ENCODE results near the gene SGTB. TPM values are rescaled to one million over a fixed set of nuclear protein-coding genes. Genes with fewer than 3 reads are reported as not detected.

SGTB gene, protein sequence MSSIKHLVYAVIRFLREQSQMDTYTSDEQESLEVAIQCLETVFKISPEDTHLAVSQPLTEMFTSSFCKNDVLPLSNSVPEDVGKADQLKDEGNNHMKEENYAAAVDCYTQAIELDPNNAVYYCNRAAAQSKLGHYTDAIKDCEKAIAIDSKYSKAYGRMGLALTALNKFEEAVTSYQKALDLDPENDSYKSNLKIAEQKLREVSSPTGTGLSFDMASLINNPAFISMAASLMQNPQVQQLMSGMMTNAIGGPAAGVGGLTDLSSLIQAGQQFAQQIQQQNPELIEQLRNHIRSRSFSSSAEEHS
- 7.7 and 8.0 TPM in 2 replicates for polyA plus RNA-seq (2014; cell fraction: cytosol; rRNA removed)
- polyA plus RNA-seq (2014; cell fraction: nucleus; rRNA removed): 5.3 and 5.5 TPM in 2 replicates

GRCh38 chr5:65721720-65722574, at the start of gene SGTB, which contains the start of gene NLN:
Gene SGTB (minus strand): TSS chr5:65722109. CDS start chr5:65720807, 1,302 bp downstream.
Gene NLN (plus strand): TSS chr5:65722205. CDS start chr5:65722374, 169 bp downstream.
- peak; percentile 85 for DNase-seq (ENCODE audit: low spot score)

DNA sequence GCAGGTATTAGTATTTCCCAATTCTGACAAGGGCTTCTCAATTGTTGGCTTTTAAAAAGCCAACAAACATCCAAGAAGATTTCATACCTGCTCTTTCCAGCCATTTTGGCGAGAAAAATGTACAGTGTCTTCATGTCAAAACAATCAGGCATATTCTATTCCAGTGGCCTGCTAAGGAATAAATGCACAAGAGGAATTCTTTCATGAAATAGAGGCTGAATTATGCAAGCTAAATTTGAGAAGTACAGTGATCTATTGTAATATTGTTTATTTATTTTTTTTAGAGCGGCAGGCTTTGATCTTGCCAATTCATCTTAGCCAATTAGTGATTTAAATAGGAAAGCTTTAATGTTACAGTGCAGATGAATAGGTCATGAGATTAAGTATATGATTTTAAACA, 49.4 kb upstream of the SGTB start:
- DNase-seq (ENCODE audit: low spot score): no peak

GRCh38 chr5:65769539-65769938, 47.6 kb upstream of the SGTB start:
- no peak for DNase-seq (ENCODE audit: low spot score)

DNA sequence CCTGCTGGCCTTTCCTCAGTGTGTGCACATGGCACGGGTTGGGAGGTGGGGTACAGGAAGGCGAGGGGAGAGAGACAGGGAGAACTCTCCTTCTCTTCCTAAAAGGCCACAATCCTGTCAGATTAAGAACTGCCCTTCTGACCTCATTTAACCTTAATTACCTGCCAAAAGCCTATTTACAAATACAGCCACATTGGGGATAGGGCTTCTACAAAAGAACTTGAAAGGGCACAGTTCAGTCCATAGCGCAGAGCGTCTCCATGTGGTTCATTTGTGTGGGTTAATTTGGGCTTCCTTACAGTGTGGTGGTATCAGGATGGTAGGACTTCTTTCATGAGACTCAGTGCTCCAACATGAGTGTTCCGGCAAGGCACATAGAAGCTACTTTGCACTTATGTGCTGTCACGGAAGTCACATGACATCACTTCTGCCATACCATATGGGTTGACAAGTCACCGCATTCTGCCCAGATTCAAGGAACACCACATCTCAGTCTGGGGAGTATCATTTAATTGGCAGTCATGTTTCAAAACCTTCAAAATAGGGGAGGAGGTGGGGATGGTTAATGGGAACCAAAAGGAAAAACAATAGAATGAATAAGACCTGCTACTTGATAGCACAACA, 46.9 kb upstream of the SGTB start:
- no peak for DNase-seq (ENCODE audit: low spot score)

DNA sequence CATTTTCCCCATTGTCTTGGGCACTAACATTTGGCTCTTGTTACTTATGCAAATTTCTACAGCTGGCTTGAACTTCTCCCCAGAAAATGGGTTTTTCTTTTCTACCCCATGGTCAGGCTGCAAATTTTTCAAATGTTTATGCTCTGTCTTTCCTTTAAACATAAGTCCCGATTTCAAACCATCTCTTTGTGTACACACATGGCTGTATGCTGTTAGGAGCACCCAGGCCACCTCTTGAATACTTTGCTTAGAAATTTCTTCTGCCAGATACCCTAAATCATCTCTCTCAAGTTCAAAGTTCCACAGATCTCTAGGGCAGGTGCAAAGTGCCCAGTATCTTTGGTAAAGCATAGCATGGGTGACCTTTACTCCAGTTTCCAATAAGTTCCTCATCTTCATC, 45.7 kb upstream of the SGTB start:
- no peak for DNase-seq (ENCODE audit: low spot score)

GRCh38 chr5:65766781-65767180, 44.9 kb upstream of the SGTB start:
- no peak for DNase-seq (ENCODE audit: low spot score)

DNA sequence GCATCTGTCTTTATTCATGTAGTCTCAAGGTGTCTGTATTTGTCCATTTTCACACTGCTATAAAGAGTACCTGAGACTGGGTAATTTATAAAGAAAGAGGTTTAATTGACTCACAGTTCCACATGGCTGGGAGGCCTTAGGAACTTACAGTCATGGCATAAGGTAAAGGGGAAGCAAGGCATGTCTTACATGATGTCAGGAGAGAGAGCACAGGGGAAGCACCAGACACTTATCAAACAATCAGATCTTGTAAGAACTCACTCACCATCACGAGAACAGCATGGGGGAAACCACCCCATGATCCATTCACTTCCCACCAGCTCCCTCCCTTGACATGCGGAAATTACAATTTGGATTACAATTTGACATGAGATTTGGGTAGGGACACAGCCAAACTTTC, 44.3 kb upstream of the SGTB start:
- no peak for DNase-seq (ENCODE audit: low spot score)

DNA sequence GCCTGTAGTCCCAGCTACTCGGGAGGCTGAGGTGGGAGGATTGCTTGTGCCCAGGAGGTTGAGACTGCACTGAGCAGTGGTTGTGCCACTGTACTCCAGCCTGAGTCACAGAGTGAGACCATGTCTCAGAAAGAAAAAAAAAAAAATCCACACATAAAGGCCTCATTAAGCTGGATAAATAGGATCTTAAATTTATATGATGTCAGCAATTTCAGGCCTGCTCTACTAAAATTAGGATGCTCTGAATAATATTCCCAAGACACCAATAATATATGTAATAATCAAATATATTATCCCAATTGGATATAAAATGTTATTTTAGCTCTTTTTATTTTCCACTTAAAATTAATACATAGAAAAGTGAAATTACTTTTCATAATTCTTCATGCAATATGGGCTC, 43.7 kb upstream of the SGTB start:
- no peak for DNase-seq (ENCODE audit: low spot score)

- DNase-seq (ENCODE audit: low spot score): no peak
These were observed 40.3 kb upstream of the SGTB start for GRCh38 chr5:65762234-65762633.

DNA sequence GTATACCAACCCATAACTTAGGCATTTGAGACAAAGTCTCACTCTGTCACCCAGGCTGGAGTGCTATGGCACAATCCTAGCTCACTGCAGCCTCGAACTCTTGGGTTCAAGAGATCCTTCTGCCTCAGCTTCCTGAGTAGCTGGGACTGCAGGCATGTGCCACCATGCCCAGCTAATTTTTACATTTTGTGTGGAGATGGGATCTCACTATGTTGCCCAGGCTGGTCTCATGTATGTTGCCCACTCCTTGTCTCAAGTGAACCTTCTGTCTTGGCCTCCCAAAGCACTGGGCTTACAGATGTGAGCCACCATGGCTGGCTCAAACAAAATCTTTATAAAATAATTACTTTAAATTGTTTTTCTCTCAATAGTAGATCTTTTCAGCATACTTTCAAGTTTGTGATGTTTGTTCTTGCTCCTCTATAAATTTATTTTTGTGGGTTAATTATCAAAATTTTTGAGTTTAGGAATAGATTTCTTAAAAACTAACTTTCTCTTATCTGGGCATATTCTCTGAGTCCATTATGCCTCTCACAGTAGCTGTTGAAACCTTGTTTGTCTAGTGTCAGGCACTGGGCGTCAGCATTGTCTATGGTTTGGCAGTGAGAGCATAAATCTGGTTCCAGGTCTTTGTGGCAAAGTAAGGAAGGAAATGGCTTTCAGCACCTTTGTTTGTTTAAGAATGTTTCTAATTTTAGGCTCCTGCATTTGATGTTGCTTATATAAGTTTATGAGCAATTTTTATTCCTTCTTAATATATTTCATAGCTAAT, 38.8 kb upstream of the SGTB start:
- no peak for DNase-seq (ENCODE audit: low spot score)

GRCh38 chr5:65758546-65759144, 36.7 kb upstream of the SGTB start:
- no peak for DNase-seq (ENCODE audit: low spot score)

GRCh38 chr5:65753189-65753588, 31.3 kb upstream of the SGTB start:
- DNase-seq (ENCODE audit: low spot score): no peak

DNA sequence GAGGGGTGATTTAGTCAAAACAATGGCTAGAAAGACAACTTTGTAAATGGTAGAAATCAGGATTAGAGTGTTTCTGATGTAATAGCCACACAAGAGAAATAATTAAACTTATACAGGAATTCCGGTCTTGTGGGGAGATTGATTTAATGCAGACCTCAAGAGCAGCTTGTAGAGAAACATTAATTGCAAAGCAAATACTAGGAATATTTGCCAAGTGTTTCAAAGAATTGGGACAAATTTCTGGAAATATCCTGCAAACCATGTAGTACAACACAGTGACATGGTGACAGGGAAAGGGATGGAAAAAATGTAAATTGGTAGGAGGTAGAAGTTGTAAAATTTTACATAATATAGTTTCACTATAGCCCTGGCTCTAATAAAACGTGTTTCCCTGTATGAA, 29.0 kb upstream of the SGTB start:
- no peak for DNase-seq (ENCODE audit: low spot score)

- DNase-seq (ENCODE audit: low spot score): no peak
These were observed 28.0 kb upstream of the SGTB start for GRCh38 chr5:65749956-65750355.

- no peak for DNase-seq (ENCODE audit: low spot score)
These were observed 27.4 kb upstream of the SGTB start for GRCh38 chr5:65749221-65749844.

DNA sequence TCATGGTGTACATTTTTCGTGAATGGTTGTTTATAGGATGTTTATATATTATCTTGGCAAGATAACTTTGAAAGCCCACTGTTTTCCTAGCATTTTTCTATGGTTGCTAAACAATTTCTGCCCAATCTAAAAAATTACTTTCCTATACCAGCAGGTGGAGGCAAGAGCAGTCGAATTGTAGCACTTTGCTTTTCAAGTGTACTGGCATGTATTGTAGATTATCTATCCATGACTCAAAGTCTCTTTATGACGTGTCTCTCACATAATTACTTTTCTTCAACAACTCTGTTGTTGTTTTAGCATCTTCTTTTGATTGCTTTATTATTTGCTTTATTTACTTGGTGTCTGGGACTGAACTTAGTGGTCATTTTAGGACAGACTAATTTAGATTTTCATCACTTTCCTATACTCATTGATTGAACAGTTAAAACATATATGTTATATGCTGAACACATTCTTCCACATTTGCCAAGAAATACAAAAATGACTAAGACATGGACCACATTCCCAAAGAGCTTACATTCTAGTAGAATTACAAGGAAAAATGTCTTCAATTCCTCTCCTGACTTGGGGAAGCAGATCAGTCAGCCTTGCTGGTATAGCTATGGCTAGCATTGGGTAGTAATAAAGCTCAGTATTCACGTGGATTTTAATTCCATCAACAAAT, 20.8 kb upstream of the SGTB start:
- peak; percentile 16 for DNase-seq (ENCODE audit: low spot score)

DNA sequence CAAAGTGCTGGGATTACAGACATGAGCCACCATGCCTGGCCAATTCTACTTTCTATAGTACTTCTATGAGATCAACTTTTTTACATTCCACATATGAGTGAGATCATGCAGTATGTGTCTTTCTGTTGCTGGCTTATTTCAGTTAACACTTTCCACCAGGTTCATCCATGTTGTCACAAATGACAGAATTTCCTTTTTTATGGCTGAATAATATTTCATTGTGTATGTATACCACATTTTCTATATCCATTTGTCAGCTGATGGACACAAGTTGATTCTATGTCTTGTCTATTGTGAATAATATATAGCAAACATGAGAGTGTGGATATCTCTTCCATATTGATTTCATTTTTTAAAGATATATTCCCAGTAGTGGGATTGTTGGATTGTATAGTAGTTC, 17.3 kb upstream of the SGTB start:
- no peak for DNase-seq (ENCODE audit: low spot score)

DNA sequence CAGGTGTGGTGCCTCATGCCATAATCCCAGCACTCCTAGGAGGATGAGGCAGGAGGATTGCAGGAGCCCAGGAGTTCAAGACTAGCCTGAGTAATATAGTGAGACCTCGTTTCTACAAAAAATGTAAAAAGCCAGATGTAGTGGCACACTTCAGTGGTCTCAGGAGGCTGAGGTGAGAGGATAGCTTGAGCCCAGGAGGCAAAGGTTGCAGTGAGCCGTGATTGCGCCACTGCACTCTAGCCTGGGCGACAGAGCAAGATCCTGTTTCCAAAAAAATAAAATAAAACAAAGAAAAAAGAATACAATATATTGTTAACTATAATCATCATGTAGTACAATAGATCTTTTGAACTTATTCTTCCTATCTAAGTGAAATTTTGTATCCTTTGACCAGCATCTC, 16.4 kb upstream of the SGTB start:
- DNase-seq (ENCODE audit: low spot score): no peak

DNA sequence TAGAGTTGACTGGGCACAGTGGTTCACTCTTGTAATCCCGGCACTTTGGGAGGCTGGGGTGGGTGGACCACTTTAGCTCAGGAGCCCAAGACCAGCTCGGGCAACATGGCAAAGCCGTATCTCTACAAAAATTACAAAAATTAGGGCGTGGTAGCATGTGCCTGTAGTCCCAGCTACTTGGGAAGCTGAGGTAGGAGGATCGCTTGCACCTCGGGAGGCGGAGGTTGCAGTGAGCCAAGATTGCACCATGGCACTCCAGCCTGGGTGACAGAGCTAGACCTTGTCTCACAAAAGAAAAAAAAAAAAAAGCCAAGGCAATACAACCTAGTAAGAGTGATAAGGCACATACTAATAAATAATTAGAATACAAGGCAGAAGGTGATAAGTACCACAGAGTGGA, 15.9 kb upstream of the SGTB start:
- no peak for DNase-seq (ENCODE audit: low spot score)

GRCh38 chr5:65736011-65736410, 14.1 kb upstream of the SGTB start:
- DNase-seq (ENCODE audit: low spot score): no peak
